ENCODE measurements around the gene ONECUT1. TPM values are rescaled to one million over a fixed set of nuclear protein-coding genes. Genes with fewer than 3 reads are reported as not detected.

The ONECUT1 gene
- total and polyA plus RNA-seq, 2 experiments from 2014 or later = 5.9 to 9.5 TPM

DNA sequence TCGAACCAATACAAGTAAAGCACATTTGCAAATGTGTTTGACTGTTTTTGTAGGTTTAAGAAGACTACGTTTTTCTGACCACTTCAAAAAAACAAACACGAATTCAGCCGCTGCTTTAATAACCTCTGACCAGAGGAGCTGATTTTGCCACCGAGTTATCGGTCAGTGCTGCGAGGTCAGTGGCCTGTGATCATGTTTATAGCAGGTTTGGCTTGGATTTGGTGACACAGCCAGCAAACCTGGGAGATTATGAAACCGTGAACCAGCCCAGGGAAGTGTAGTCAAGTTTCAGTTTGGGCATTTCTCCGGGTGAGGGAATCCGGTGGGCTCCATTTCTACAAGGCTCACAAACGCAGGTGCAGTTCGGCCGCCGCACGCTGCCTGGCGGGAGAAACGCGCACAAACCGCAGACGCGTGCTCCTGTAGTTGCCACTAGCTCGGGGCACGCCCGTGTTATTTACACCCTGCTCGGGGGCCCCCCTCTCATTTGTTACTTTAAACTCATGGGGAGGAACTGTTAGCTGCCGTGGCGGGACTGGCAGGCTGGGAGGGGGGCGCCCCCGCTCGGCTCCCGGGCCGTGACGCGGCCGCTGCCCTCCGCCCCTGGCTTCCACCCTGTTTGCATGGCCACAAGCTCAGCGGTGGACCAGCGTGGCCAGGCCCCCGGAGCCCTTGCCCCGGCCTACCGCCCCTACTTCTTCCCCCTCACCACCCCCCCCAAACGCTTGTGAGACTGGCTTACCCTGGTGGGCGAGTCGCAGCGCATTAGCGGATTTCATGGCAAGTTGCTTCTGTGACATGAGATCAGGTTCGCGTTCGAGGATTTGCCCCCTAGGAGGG lies 13.6 kb upstream of the ONECUT1 start:
- Histone ChIP-seq H3K9me2 (replicated peaks; ENCODE audit: insufficient read depth) (no peaks in the 10 kb centered on the region), H3K36me3 (replicated peaks; ENCODE audit: insufficient read depth, low read depth) (no peaks in the 10 kb centered on the region), H3K4me1 (ENCODE audit: insufficient read depth) (peaks cover 22% of the 10 kb centered on the region), H3K4me2 (peak overlapping the region; percentile 89), H4K20me1 (ENCODE audit: insufficient read depth, poor library complexity, severe bottlenecking) (no peaks in the 10 kb centered on the region), H3K9me3 (ENCODE audit: low read depth) (no peaks in the 10 kb centered on the region), H2AFZ (peak overlapping the region; percentile 23), H3K4me3 (no peak overlapping the region), H3K79me2 (no peaks in the 10 kb centered on the region), H3K27ac (no peak overlapping the region), H3K27me3 (peaks cover 100% of the 10 kb centered on the region)
- WGBS (ENCODE audit: low lambda C conversion rate, missing lambda C conversion rate) = 2% methylated on average over 44 of the region's 49 CpGs
- no peak for DNase-seq (ENCODE audit: low spot score)
- peak; percentile 86 for TF ChIP-seq EZH2 (IDR thresholded peaks at IDR 0.05; ENCODE audit: borderline replicate concordance)
- peak; percentile 76 for TF ChIP-seq EZH2phosphoT487 (IDR thresholded peaks at IDR 0.05; ENCODE audit: low read depth, severe bottlenecking, unreplicated experiment)
- TF ChIP-seq, protein P1, sequence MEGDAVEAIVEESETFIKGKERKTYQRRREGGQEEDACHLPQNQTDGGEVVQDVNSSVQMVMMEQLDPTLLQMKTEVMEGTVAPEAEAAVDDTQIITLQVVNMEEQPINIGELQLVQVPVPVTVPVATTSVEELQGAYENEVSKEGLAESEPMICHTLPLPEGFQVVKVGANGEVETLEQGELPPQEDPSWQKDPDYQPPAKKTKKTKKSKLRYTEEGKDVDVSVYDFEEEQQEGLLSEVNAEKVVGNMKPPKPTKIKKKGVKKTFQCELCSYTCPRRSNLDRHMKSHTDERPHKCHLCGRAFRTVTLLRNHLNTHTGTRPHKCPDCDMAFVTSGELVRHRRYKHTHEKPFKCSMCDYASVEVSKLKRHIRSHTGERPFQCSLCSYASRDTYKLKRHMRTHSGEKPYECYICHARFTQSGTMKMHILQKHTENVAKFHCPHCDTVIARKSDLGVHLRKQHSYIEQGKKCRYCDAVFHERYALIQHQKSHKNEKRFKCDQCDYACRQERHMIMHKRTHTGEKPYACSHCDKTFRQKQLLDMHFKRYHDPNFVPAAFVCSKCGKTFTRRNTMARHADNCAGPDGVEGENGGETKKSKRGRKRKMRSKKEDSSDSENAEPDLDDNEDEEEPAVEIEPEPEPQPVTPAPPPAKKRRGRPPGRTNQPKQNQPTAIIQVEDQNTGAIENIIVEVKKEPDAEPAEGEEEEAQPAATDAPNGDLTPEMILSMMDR (IDR thresholded peaks at IDR 0.05; ENCODE audit: poor library complexity) = no peak

- Histone ChIP-seq H3K4me2 (peak overlapping the region; percentile 89), H3K79me2 (no peaks in the 10 kb centered on the region)
- WGBS (ENCODE audit: low lambda C conversion rate, missing lambda C conversion rate) = 16% methylated on average over 8 of the region's 8 CpGs
These were observed 13.0 kb upstream of the ONECUT1 start for GRCh38 chr15:52803108-52803466.

GRCh38 chr15:52802110-52802509 lies 12.0 kb upstream of the ONECUT1 start:
- H3K79me2 ChIP-seq = no peaks in the 10 kb centered on the region
- no peaks in the 10 kb centered on the region for H3K9me2 ChIP-seq (replicated peaks; ENCODE audit: insufficient read depth)
- WGBS (ENCODE audit: low lambda C conversion rate, missing lambda C conversion rate) = 67% methylated on average over 2 of the region's 2 CpGs
- no peak overlapping the region for H3K27ac ChIP-seq
- peaks cover 100% of the 10 kb centered on the region for H3K27me3 ChIP-seq
- no peaks in the 10 kb centered on the region for H4K20me1 ChIP-seq (ENCODE audit: insufficient read depth, poor library complexity, severe bottlenecking)
- no peak overlapping the region for H3K4me2 ChIP-seq
- no peaks in the 10 kb centered on the region for H3K36me3 ChIP-seq (replicated peaks; ENCODE audit: insufficient read depth, low read depth)
- no peak overlapping the region for H3K4me3 ChIP-seq
- no peak overlapping the region for H2AFZ ChIP-seq
- DNase-seq (ENCODE audit: low spot score) = no peak
- TF ChIP-seq, protein P1 (IDR thresholded peaks at IDR 0.05; ENCODE audit: poor library complexity) = no peak
- no peak for TF ChIP-seq EZH2 (IDR thresholded peaks at IDR 0.05; ENCODE audit: borderline replicate concordance)
- TF ChIP-seq EZH2phosphoT487 (IDR thresholded peaks at IDR 0.05; ENCODE audit: low read depth, severe bottlenecking, unreplicated experiment) = no peak
- H3K9me3 ChIP-seq (ENCODE audit: low read depth) = no peaks in the 10 kb centered on the region
- H3K4me1 ChIP-seq (ENCODE audit: insufficient read depth) = peaks cover 22% of the 10 kb centered on the region

More at GRCh38 chr15:52803108-52803466, 13.0 kb upstream of the ONECUT1 start:
- no peak for TF ChIP-seq EZH2 (IDR thresholded peaks at IDR 0.05; ENCODE audit: borderline replicate concordance)
- TF ChIP-seq, protein P1 (IDR thresholded peaks at IDR 0.05; ENCODE audit: poor library complexity) = no peak
- TF ChIP-seq EZH2phosphoT487 (IDR thresholded peaks at IDR 0.05; ENCODE audit: low read depth, severe bottlenecking, unreplicated experiment) = no peak
- no peaks in the 10 kb centered on the region for H3K9me2 ChIP-seq (replicated peaks; ENCODE audit: insufficient read depth)
- no peak overlapping the region for H2AFZ ChIP-seq
- no peaks in the 10 kb centered on the region for H3K9me3 ChIP-seq (ENCODE audit: low read depth)
- H3K36me3 ChIP-seq (replicated peaks; ENCODE audit: insufficient read depth, low read depth) = no peaks in the 10 kb centered on the region
- H4K20me1 ChIP-seq (ENCODE audit: insufficient read depth, poor library complexity, severe bottlenecking) = no peaks in the 10 kb centered on the region
- peaks cover 22% of the 10 kb centered on the region for H3K4me1 ChIP-seq (ENCODE audit: insufficient read depth)
- peaks cover 100% of the 10 kb centered on the region for H3K27me3 ChIP-seq
- no peak overlapping the region for H3K27ac ChIP-seq
- H3K4me3 ChIP-seq = no peak overlapping the region
- DNase-seq (ENCODE audit: low spot score) = no peak
